ENCODE data around the gene ITSN2.
A peak's percentile ranks its signal among the peaks of the same experiment; 100 is the strongest.

ITSN2 gene

GRCh38 chr2:24332791-24333540 is 27.4 kb downstream of the ITSN2 start:
- DNase-seq, result no peak

GRCh38 chr2:24330161-24330560 is 30.2 kb downstream of the ITSN2 start:
- no peak for DNase-seq

- no peak for DNase-seq
Observed at GRCh38 chr2:24329700-24330099, 30.6 kb downstream of the ITSN2 start.

- DNase-seq, result peak in 1 of 3 experiments; percentile 18
Observed at GRCh38 chr2:24328010-24328409, 32.3 kb downstream of the ITSN2 start.

- DNase-seq, result peak in 2 of 3 experiments; percentile 67 to 91
Observed at GRCh38 chr2:24317491-24317920, 42.8 kb downstream of the ITSN2 start.

- DNase-seq, result no peak
Observed at GRCh38 chr2:24315669-24316068, 44.7 kb downstream of the ITSN2 start.

- DNase-seq, result no peak
Observed at GRCh38 chr2:24313744-24314632, 46.3 kb downstream of the ITSN2 start.

- DNase-seq, result no peak
Observed at GRCh38 chr2:24307961-24308360, 52.4 kb downstream of the ITSN2 start.

GRCh38 chr2:24304631-24305030 is 55.7 kb downstream of the ITSN2 start:
- DNase-seq, result no peak

- peak; percentile 9 to 69 (median 29) for DNase-seq
Observed at GRCh38 chr2:24304098-24304497, 56.2 kb downstream of the ITSN2 start.

GRCh38 chr2:24301599-24301998 is 58.7 kb downstream of the ITSN2 start:
- no peak for DNase-seq

- no peak for DNase-seq
Observed at GRCh38 chr2:24297663-24298062, 62.7 kb downstream of the ITSN2 start.

GRCh38 chr2:24287171-24287570 is 73.2 kb downstream of the ITSN2 start:
- DNase-seq, result no peak

- no peak for DNase-seq
Observed at GRCh38 chr2:24285484-24286152, 74.7 kb downstream of the ITSN2 start.

GRCh38 chr2:24280645-24281044 is 79.7 kb downstream of the ITSN2 start:
- DNase-seq, result no peak

- DNase-seq, result no peak
Observed at GRCh38 chr2:24280161-24280560, 80.2 kb downstream of the ITSN2 start.

GRCh38 chr2:24276349-24276899 is 83.9 kb downstream of the ITSN2 start:
- DNase-seq, result no peak

GRCh38 chr2:24274809-24275208 is 85.5 kb downstream of the ITSN2 start:
- no peak for DNase-seq

GRCh38 chr2:24273598-24273997 is 86.7 kb downstream of the ITSN2 start:
- DNase-seq, result no peak

- DNase-seq, result no peak
Observed at GRCh38 chr2:24272907-24273306, 87.4 kb downstream of the ITSN2 start.

- no peak for DNase-seq
Observed at GRCh38 chr2:24272161-24272802, 88.1 kb downstream of the ITSN2 start.

GRCh38 chr2:24269265-24269664 is 91.1 kb downstream of the ITSN2 start:
- no peak for DNase-seq

GRCh38 chr2:24265212-24265611 is 95.1 kb downstream of the ITSN2 start:
- DNase-seq, result no peak

All from NCI-H1417 (cell line).